ENCODE data around the gene GLB1L2. TPM values are rescaled to one million over a fixed set of nuclear protein-coding genes. Genes with fewer than 3 reads are reported as not detected.

The GLB1L2 gene
- total RNA-seq, 1 experiment from 2014 or later, result 27.1 TPM

DNA sequence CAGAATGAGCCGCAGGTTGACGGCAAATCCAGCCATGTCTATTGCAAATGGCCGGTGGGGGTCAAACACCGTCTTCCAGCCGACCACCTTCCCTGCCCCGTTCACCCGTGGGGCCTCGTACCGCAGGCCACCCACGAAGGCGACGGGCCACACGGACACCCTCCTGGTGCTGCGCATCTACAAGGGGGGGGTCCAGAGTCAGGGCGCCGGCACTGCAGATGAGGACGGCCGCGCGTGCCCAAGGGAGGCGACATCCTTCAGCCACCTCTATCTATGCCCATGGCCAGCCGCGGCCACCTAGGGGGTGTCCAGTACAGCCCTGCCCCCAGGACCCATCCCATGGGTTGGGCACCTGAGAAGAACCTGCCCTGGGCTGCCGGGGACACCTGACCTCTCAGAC is 51.0 kb downstream of the GLB1L2 start:
- no peaks in the 10 kb centered on the region for H3K79me2 ChIP-seq (ENCODE audit: insufficient read depth, low read length)
- DNase-seq (ENCODE audit: low read depth, low spot score), result no peak
- CTCF ChIA-PET, result no interaction called here
- no peak for TF ChIP-seq ZBTB33 (IDR thresholded peaks at IDR 0.05; ENCODE audit: extremely low read depth, insufficient replicate concordance, low read length)
- no peak for TF ChIP-seq SRF (IDR thresholded peaks at IDR 0.05; ENCODE audit: low read depth)
- TF ChIP-seq SIN3A (IDR thresholded peaks at IDR 0.05; ENCODE audit: low read depth), result no peak
- no peak for TF ChIP-seq ZNF274 (IDR thresholded peaks at IDR 0.05; ENCODE audit: low read depth, low read length)
- TF ChIP-seq CEBPB (IDR thresholded peaks at IDR 0.05; ENCODE audit: low read depth), result no peak
- no peak for TF ChIP-seq REST (IDR thresholded peaks at IDR 0.05; ENCODE audit: low read depth)
- TF ChIP-seq YY1 (IDR thresholded peaks at IDR 0.05; ENCODE audit: extremely low read depth, insufficient replicate concordance, low read depth, low read length), result no peak
- TF ChIP-seq TCF7L2 (IDR thresholded peaks at IDR 0.05; ENCODE audit: borderline replicate concordance, extremely low read depth, insufficient read depth, insufficient read length), result no peak
- no peak for TF ChIP-seq CTCF (IDR thresholded peaks at IDR 0.05 in 2 of 3, conservative IDR thresholded peaks at IDR 0.05 in 1 of 3; ENCODE audit: borderline replicate concordance in 1 of 3, insufficient read depth in 1 of 3, low read depth in 2 of 3, low read length in 2 of 3)
- TF ChIP-seq JUND (IDR thresholded peaks at IDR 0.05), result no peak
- no peak for TF ChIP-seq ZFX (IDR thresholded peaks at IDR 0.05)
- TF ChIP-seq RAD21 (IDR thresholded peaks at IDR 0.05; ENCODE audit: low read depth), result no peak
- no peaks in the 10 kb centered on the region for H4K20me1 ChIP-seq (ENCODE audit: insufficient read depth)
- H3K27ac ChIP-seq (ENCODE audit: low read depth, low read length), result no peak overlapping the region
- no peak overlapping the region for H3K4me2 ChIP-seq (ENCODE audit: low read length)
- POLR2A ChIA-PET, result no interaction called here
- RAD21 ChIA-PET (ENCODE audit: low non-redundant PET in 1 of 2, low total read pairs in 2 of 2, uncharacterized antibody in 2 of 2, unreplicated experiment in 2 of 2), result no interaction called here
- H3K9ac ChIP-seq (ENCODE audit: low read length), result no peak overlapping the region
- H3K36me3 ChIP-seq (ENCODE audit: control insufficient read depth in 1 of 2, insufficient read depth in 2 of 2, low read length in 2 of 2), result no peaks in the 10 kb centered on the region
- ATAC-seq, result no peak
- H3K9me2 ChIP-seq (ENCODE audit: insufficient read depth), result no peaks in the 10 kb centered on the region
- H3K4me3 ChIP-seq (replicated peaks in 1 of 2; ENCODE audit: low read depth in 1 of 2, low read length in 2 of 2), result no peak overlapping the region
- no peaks in the 10 kb centered on the region for H3K4me1 ChIP-seq (ENCODE audit: control insufficient read depth in 1 of 2, insufficient read depth in 2 of 2, low read length in 2 of 2)
- BruUV-seq (replicated peaks), result no TSS peak
- intact Hi-C loops (cut with micrococcal nuclease), result no loop called here
- no peak overlapping the region for H2AFZ ChIP-seq (ENCODE audit: low read depth, low read length, poor library complexity, severe bottlenecking)
- H3K9me3 ChIP-seq (ENCODE audit: control insufficient read depth in 1 of 2, insufficient read depth in 1 of 2, low read depth in 1 of 2, low read length in 2 of 2), result no peaks in the 10 kb centered on the region
- H3K27me3 ChIP-seq (ENCODE audit: insufficient read depth, low read length), result no peaks in the 10 kb centered on the region

Data from HCT116 (cell line).